22Rv1 (cell line): ENCODE data around the gene ITPKB.

ENCODE experiments used
- ZFX ChIP-seq: fragments of 450-650 bp; IDR thresholded peaks from 2 replicates; pipeline ENCODE4 v1.6.1; 2017; ENCODE audit warnings: antibody characterized with exemption, borderline replicate concordance
- TF ChIP-seq, protein P1 (sequence below): fragments of 450-650 bp; IDR thresholded peaks from 2 replicates; pipeline ENCODE4 v1.5.1; 2017; ENCODE audit warnings: mild to moderate bottlenecking

- TF ChIP-seq, protein P1, sequence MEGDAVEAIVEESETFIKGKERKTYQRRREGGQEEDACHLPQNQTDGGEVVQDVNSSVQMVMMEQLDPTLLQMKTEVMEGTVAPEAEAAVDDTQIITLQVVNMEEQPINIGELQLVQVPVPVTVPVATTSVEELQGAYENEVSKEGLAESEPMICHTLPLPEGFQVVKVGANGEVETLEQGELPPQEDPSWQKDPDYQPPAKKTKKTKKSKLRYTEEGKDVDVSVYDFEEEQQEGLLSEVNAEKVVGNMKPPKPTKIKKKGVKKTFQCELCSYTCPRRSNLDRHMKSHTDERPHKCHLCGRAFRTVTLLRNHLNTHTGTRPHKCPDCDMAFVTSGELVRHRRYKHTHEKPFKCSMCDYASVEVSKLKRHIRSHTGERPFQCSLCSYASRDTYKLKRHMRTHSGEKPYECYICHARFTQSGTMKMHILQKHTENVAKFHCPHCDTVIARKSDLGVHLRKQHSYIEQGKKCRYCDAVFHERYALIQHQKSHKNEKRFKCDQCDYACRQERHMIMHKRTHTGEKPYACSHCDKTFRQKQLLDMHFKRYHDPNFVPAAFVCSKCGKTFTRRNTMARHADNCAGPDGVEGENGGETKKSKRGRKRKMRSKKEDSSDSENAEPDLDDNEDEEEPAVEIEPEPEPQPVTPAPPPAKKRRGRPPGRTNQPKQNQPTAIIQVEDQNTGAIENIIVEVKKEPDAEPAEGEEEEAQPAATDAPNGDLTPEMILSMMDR = no peak
- no peak for TF ChIP-seq ZFX
Measured at GRCh38 chr1:226586116-226586515, 153.0 kb downstream of the ITPKB start.
